ENCODE data around the gene CD58.

CD58 gene

DNA sequence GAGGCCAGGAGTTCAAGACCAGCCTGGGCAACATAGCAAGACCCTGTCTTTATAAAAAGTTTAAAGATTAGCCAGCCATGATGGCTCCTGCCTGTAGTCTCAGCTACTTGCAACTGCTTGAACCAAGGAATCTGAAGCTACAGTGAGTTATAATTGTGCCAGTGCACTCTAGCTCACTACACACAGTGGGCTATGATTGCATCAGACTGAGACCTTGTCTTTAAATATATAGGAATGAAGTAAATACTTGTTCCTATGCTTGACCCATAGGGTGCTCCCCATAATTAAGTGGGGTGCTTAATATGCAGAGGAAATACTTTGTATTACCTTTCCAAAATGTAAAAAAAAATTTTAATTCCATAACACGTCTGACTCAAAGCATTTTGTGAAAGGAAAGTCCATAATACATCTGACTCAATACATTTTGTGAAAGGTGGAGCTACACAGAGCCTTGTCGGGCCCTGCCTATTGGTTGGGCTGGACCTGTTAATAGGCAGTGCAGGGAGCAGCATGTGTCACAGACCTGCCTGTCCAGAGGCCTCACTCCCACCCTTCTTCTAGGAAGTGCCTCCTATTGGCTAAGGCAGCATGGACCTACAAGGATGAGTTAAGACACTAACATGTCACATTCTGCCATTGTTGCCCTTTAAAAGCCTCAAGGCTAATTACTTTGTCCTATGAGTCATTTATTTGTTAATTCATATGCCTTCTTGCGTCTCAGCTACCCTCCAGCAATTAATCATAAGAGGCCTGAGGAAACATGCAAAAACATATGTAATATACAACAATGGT, 33.6 kb downstream of the CD58 start:
- H3K36me3 Mint-ChIP-seq (ENCODE audit: low read depth) = peaks cover 44% of the 10 kb centered on the region
- no peak overlapping the region for H3K27ac Mint-ChIP-seq
- no peaks in the 10 kb centered on the region for H3K4me1 Mint-ChIP-seq
- peaks cover 19% of the 10 kb centered on the region for H3K9me3 Mint-ChIP-seq
- no peak for DNase-seq
- H3K27me3 Mint-ChIP-seq (ENCODE audit: low read depth, poor library complexity) = peaks cover 5% of the 10 kb centered on the region
- H3K4me3 Mint-ChIP-seq = no peak overlapping the region
- TF ChIP-seq, protein P1, sequence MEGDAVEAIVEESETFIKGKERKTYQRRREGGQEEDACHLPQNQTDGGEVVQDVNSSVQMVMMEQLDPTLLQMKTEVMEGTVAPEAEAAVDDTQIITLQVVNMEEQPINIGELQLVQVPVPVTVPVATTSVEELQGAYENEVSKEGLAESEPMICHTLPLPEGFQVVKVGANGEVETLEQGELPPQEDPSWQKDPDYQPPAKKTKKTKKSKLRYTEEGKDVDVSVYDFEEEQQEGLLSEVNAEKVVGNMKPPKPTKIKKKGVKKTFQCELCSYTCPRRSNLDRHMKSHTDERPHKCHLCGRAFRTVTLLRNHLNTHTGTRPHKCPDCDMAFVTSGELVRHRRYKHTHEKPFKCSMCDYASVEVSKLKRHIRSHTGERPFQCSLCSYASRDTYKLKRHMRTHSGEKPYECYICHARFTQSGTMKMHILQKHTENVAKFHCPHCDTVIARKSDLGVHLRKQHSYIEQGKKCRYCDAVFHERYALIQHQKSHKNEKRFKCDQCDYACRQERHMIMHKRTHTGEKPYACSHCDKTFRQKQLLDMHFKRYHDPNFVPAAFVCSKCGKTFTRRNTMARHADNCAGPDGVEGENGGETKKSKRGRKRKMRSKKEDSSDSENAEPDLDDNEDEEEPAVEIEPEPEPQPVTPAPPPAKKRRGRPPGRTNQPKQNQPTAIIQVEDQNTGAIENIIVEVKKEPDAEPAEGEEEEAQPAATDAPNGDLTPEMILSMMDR (IDR thresholded peaks at IDR 0.05) = no peak

DNA sequence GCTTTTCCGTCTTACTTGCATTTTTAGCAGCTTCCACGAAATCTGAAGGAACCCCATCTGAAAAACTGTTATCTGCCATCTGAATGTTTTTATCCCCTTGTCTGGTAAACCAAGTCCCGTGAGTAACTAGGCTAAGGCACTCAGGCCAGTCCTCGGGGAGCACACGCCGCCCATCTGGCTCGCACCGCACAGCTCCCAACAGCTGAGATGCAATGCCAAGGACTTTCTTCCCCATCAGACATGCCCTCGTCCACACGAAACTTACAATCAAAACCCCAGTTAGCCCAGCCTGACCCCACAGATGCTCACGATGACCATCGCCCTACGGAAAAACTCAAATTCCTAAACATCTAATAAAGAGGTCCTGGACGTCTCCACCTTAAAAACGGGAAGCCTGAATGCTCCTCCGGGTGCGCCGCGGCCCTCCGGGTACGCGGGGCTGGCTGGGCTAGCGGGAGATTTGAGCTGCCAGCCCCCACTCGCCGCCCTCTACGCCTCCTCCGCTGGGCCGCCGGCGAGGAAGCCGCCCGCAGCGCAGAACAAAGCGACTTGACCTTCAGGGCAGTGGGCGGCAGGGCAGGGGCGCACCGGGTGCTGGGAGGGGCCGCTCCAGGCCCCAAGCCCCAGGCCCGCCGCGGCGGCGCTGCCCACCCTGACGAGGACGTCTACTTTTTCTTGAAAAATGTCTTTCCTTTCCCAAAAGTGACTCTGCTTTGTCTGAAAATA, 36.6 kb downstream of the CD58 start:
- Mint-ChIP-seq H3K9me3 (peaks cover 19% of the 10 kb centered on the region), H3K36me3 (ENCODE audit: low read depth) (peaks cover 48% of the 10 kb centered on the region), H3K4me1 (no peaks in the 10 kb centered on the region), H3K4me3 (no peak overlapping the region), H3K27ac (no peak overlapping the region), H3K27me3 (ENCODE audit: low read depth, poor library complexity) (peaks cover 5% of the 10 kb centered on the region)
- TF ChIP-seq, protein P1 (IDR thresholded peaks at IDR 0.05) = no peak
- no peak for DNase-seq

GRCh38 chr1:116533429-116533820, 37.4 kb downstream of the CD58 start:
- H3K9me3 Mint-ChIP-seq = peaks cover 23% of the 10 kb centered on the region
- H3K4me1 Mint-ChIP-seq = no peaks in the 10 kb centered on the region
- H3K27me3 Mint-ChIP-seq (ENCODE audit: low read depth, poor library complexity) = peaks cover 5% of the 10 kb centered on the region
- no peak overlapping the region for H3K4me3 Mint-ChIP-seq
- TF ChIP-seq, protein P1 (IDR thresholded peaks at IDR 0.05) = no peak
- H3K36me3 Mint-ChIP-seq (ENCODE audit: low read depth) = peaks cover 48% of the 10 kb centered on the region
- no peak for DNase-seq
- no peak overlapping the region for H3K27ac Mint-ChIP-seq

GRCh38 chr1:116532671-116533428, 38.0 kb downstream of the CD58 start:
- Mint-ChIP-seq H3K9me3 (peaks cover 28% of the 10 kb centered on the region), H3K4me3 (no peak overlapping the region), H3K36me3 (ENCODE audit: low read depth) (peaks cover 53% of the 10 kb centered on the region), H3K4me1 (no peaks in the 10 kb centered on the region), H3K27me3 (ENCODE audit: low read depth, poor library complexity) (peaks cover 5% of the 10 kb centered on the region), H3K27ac (no peak overlapping the region)
- no peak for DNase-seq
- TF ChIP-seq, protein P1 (IDR thresholded peaks at IDR 0.05) = no peak

DNA sequence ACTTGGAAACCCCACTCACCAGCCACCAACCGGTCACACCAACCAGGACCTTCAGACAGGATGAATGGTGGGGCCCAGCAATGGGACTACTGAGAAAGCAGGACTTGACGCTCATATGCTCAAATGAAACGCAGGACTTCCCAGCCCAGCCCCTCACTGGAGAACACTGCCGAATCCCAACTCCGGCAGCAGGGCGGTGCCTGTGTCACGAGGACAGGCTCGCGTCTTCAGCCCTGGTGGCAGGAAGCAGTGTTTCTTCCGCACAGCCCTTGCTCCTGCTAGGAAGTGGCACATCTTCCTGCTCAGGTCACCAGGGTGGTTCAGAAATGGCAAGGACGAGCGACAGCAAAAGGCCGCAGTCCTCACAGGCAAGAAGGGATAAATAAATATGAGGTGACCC, 38.9 kb downstream of the CD58 start:
- Mint-ChIP-seq H3K27me3 (ENCODE audit: low read depth, poor library complexity) (peaks cover 5% of the 10 kb centered on the region), H3K4me3 (no peak overlapping the region), H3K4me1 (no peaks in the 10 kb centered on the region), H3K36me3 (ENCODE audit: low read depth) (peaks cover 59% of the 10 kb centered on the region), H3K9me3 (peaks cover 37% of the 10 kb centered on the region), H3K27ac (no peak overlapping the region)
- DNase-seq = no peak
- TF ChIP-seq, protein P1 (IDR thresholded peaks at IDR 0.05) = no peak
